Ishikawa (cell line): ENCODE data around the gene ARHGAP33.

Experiments
- CEBPB ChIP-seq: IDR thresholded peaks from 2 replicates; pipeline ENCODE4 v1.6.1; 2012
- CREB1 ChIP-seq: IDR thresholded peaks from 2 replicates; pipeline ENCODE4 v1.6.1; 2012; ENCODE audit warnings: low read depth
- EGR1 ChIP-seq: IDR thresholded peaks from 2 replicates; pipeline ENCODE4 v1.6.1; 2012
- EP300 ChIP-seq: IDR thresholded peaks from 2 replicates; pipeline ENCODE4 v1.6.1; 2012; ENCODE audit warnings: borderline replicate concordance
- FOXM1 ChIP-seq: IDR thresholded peaks from 2 replicates; pipeline ENCODE4 v1.6.1; 2012; ENCODE audit warnings: low read depth, borderline replicate concordance
- NFIC ChIP-seq: IDR thresholded peaks from 2 replicates; pipeline ENCODE4 v1.6.1; 2012
- RAD21 ChIP-seq: IDR thresholded peaks from 2 replicates; pipeline ENCODE4 v1.6.1; 2012; ENCODE audit warnings: low read depth
- TAF1 ChIP-seq: IDR thresholded peaks from 2 replicates; pipeline ENCODE4 v1.6.1; 2012; ENCODE audit warnings: low read depth, mild to moderate bottlenecking
- TCF12 ChIP-seq: IDR thresholded peaks from 2 replicates; pipeline ENCODE4 v1.6.1; 2012; ENCODE audit warnings: low read depth
- TEAD4 ChIP-seq: IDR thresholded peaks from 2 replicates; pipeline ENCODE4 v1.6.1; 2012
- YY1 ChIP-seq: IDR thresholded peaks from 2 replicates; pipeline ENCODE4 v1.6.1; 2012; ENCODE audit warnings: low read depth
- ZBTB7A ChIP-seq: IDR thresholded peaks from 2 replicates; pipeline ENCODE4 v1.6.1; 2012; ENCODE audit warnings: low read depth
- TF ChIP-seq, protein P1 (sequence below): IDR thresholded peaks from 2 replicates; pipeline ENCODE4 v1.6.1; 2012
- TF ChIP-seq, protein P2 (sequence below): IDR thresholded peaks from 2 replicates; pipeline ENCODE4 v1.6.1; 2012
- TF ChIP-seq, protein P3 (sequence below): IDR thresholded peaks from 2 replicates; pipeline ENCODE4 v1.6.1; 2012; ENCODE audit warnings: low read depth, mild to moderate bottlenecking

The ARHGAP33 gene

DNA sequence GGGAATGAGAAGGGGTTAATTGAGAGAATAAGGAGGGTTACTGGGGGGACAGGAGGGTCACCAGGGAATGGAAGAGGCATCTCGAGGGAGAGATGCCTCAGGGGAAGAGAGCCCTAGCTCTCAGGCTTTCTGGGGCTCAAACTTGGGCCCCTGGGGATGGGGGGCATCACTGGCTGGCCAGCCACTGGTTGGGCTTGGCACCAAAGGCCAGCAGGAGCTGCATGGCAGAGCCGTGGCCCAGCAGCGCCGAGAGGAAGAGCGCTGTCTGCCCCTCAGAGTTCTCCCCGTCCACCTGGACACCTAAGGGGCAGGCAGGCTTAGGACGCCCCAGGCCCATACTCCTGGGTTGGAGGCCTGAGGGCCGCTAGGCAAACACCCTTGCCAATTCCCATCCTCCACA, 17.5 kb downstream of the ARHGAP33 start:
- TF ChIP-seq CEBPB = no peak
- no peak for TF ChIP-seq EP300
- TF ChIP-seq FOXM1 = no peak
- TF ChIP-seq ZBTB7A = no peak
- TF ChIP-seq TCF12 = no peak
- TF ChIP-seq, protein P1, sequence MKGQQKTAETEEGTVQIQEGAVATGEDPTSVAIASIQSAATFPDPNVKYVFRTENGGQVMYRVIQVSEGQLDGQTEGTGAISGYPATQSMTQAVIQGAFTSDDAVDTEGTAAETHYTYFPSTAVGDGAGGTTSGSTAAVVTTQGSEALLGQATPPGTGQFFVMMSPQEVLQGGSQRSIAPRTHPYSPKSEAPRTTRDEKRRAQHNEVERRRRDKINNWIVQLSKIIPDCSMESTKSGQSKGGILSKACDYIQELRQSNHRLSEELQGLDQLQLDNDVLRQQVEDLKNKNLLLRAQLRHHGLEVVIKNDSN = no peak
- TF ChIP-seq TAF1 = no peak
- TF ChIP-seq TEAD4 = no peak
- TF ChIP-seq, protein P2, sequence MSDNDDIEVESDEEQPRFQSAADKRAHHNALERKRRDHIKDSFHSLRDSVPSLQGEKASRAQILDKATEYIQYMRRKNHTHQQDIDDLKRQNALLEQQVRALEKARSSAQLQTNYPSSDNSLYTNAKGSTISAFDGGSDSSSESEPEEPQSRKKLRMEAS = no peak
- no peak for TF ChIP-seq RAD21
- no peak for TF ChIP-seq CREB1
- TF ChIP-seq NFIC = no peak
- TF ChIP-seq, protein P3, sequence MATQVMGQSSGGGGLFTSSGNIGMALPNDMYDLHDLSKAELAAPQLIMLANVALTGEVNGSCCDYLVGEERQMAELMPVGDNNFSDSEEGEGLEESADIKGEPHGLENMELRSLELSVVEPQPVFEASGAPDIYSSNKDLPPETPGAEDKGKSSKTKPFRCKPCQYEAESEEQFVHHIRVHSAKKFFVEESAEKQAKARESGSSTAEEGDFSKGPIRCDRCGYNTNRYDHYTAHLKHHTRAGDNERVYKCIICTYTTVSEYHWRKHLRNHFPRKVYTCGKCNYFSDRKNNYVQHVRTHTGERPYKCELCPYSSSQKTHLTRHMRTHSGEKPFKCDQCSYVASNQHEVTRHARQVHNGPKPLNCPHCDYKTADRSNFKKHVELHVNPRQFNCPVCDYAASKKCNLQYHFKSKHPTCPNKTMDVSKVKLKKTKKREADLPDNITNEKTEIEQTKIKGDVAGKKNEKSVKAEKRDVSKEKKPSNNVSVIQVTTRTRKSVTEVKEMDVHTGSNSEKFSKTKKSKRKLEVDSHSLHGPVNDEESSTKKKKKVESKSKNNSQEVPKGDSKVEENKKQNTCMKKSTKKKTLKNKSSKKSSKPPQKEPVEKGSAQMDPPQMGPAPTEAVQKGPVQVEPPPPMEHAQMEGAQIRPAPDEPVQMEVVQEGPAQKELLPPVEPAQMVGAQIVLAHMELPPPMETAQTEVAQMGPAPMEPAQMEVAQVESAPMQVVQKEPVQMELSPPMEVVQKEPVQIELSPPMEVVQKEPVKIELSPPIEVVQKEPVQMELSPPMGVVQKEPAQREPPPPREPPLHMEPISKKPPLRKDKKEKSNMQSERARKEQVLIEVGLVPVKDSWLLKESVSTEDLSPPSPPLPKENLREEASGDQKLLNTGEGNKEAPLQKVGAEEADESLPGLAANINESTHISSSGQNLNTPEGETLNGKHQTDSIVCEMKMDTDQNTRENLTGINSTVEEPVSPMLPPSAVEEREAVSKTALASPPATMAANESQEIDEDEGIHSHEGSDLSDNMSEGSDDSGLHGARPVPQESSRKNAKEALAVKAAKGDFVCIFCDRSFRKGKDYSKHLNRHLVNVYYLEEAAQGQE = no peak
- no peak for TF ChIP-seq EGR1
- TF ChIP-seq YY1 = no peak

DNA sequence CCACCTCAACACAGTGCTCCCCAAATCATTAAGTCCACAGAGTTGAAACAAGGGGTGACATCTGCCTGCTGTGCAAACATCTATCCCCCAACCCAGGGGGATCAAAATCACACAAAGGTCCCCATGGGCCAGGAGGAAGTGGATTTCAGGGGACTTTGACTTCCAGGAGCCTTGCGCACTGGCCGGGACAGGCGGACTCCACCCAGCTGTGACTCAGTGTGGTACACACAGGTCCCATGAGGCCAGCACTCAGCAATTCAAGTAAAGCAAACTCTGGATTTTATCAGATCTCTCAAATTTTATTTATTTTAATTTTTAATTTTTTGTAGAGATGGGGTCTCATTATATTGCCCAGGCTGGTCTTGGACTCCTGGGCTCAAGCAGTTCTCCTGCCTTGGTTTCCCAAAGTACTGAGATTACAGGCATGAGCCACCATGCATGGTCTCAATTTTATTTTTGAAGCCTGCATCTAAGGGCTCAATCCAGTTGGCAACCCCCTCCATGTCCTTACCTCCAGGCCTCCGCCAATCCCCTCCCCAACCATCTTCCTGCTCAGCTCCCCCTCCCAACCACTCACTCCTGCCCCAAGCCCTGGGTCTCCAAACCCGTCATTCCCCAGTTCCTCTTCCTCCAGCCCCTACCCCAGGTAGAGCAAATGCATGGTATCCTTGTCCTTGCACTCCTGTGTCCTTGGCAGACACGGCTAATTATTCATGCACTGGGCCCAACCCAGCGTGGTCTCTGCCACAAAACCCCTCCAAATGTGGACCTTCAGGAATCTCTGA, 18.2 kb downstream of the ARHGAP33 start:
- TF ChIP-seq RAD21 = no peak
- TF ChIP-seq TAF1 = no peak
- no peak for TF ChIP-seq EP300
- TF ChIP-seq, protein P2 = no peak
- no peak for TF ChIP-seq EGR1
- no peak for TF ChIP-seq ZBTB7A
- TF ChIP-seq YY1 = no peak
- TF ChIP-seq, protein P3 = no peak
- no peak for TF ChIP-seq TEAD4
- no peak for TF ChIP-seq FOXM1
- TF ChIP-seq CREB1 = no peak
- TF ChIP-seq, protein P1 = no peak
- TF ChIP-seq NFIC = no peak

DNA sequence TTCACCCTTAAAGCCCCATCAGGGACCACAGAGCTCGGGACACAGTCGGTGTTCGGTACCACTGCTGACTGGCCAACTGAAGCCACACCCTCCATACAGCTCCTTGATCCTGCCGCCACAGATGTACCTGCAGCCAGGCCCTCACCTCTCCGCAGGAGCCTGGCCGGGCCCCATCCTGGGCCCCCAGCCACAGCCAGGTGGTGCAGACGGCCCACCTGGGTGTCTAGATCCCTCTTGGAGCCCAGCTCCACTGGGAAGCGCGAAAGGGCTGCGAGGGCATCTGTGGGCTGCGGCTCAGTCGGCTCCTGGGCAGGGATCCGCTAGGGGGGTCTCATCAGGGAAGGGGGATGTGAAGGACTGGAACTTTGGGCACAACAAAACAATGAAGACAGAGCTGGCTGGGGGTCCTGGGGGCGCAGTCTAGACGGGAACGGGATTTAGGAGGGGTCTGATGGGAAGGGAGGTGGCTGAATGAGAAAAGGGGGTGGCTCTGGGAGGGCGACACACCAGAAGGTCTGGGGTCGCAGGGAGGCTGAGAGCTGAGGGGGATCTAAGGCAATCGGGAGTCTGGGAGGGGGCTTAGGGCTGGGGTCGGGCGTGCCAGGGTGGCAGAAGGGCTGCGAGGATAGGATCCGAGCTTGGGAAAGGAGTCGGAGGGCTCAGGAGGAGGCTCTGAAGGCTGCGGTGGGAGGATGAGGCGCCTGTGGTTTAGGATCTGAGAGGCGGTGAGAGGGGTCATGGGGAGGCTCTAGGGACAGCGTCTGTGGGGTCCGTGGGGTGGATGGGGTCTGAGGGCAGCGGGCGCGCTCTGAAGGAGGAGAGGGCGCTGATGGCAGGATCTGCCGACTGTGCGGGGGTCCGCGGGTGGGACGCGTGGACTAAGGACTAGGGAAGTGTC, 21.5 kb downstream of the ARHGAP33 start:
- no peak for TF ChIP-seq EP300
- TF ChIP-seq, protein P2 = no peak
- no peak for TF ChIP-seq TEAD4
- no peak for TF ChIP-seq NFIC
- TF ChIP-seq EGR1 = no peak
- TF ChIP-seq YY1 = no peak
- no peak for TF ChIP-seq RAD21
- TF ChIP-seq, protein P3 = no peak
- no peak for TF ChIP-seq TCF12
- TF ChIP-seq TAF1 = no peak
- TF ChIP-seq, protein P1 = no peak
- TF ChIP-seq CREB1 = no peak
